GM19035 (cell line): ENCODE measurements around the gene SLC2A14.

Source experiments
- ATAC-seq: cut with Tn5 transposase; IDR thresholded peaks from one replicate; pipeline ENCODE4 v1.9.1; 2021; ENCODE audit not compliant: unreplicated experiment

SLC2A14 gene

DNA sequence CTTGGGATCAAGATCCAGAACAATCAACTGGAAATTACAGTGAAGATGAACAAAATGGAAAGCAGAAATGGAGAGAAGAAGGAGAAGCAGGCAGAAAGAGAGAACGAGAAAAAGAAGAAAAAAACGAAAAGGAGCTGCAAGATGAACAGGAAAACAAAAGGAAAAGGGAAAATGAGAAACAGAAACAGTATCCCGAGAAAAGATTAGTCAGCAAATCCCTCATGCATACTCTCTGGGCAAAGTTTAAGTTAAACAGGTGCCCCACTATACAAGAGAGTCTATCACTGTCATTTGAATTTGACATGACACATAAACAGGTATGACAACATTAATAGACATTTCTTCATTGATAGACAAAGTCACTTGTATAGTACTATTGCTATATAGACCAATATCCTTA, 102.7 kb downstream of the SLC2A14 start:
- no peak for ATAC-seq
